ENCODE measurements around the gene CREG2. TPM values are rescaled to one million over a fixed set of nuclear protein-coding genes. Genes with fewer than 3 reads are reported as not detected.

Gene CREG2
- total RNA-seq, 1 experiment from 2014 or later: 0.21 TPM

DNA sequence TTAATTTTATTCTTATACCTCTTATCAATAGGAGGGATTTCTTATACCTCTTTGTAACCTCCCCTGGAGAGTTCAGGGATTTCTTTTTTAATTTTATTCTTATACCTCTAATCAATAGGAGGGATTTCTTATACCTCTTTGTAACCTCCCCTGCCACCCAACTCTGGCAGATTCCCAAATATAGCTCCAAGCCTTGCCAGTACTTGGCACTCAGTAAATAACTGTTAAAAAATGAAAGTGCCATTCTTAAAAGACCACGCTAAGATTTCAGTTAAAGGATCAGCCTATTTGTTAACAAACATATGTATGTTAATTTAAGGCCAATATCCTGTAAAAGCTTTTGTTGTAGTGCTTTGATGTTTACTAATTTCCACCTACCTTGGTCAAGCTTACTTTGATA lies 83.6 kb downstream of the CREG2 start:
- POLR2A ChIA-PET: interaction anchor here (0.7 kb wide), 1 partner anchor 194 kb away, joined by 4 read pairs; no protein-coding TSS in a partner anchor
- Histone ChIP-seq H3K4me1 (ENCODE audit: control insufficient read depth, insufficient read depth, low read length) (peaks cover 14% of the 10 kb centered on the region), H3K4me3 (ENCODE audit: low read depth in 2 of 2, low read length in 2 of 2) (no peak overlapping the region), H3K27me3 (ENCODE audit: control insufficient read depth, insufficient read depth, low read length) (no peaks in the 10 kb centered on the region), H3K36me3 (ENCODE audit: control insufficient read depth, insufficient read depth, low read length) (no peaks in the 10 kb centered on the region; the same call in 1 of the 2 replicates), H3K27ac (ENCODE audit: low read length) (no peak overlapping the region), H3K9me3 (ENCODE audit: control insufficient read depth, insufficient read depth, low read depth, low read length) (no peaks in the 10 kb centered on the region)
- TF ChIP-seq POLR2AphosphoS5 (IDR thresholded peaks at IDR 0.05; ENCODE audit: low read depth, low read length) (no peak), SIN3A (IDR thresholded peaks at IDR 0.05; ENCODE audit: borderline replicate concordance, insufficient read depth, low read depth, low read length) (no peak), TCF7L2 (IDR thresholded peaks at IDR 0.05; ENCODE audit: low read depth, low read length) (no peak)
- TF ChIP-seq, protein P1, sequence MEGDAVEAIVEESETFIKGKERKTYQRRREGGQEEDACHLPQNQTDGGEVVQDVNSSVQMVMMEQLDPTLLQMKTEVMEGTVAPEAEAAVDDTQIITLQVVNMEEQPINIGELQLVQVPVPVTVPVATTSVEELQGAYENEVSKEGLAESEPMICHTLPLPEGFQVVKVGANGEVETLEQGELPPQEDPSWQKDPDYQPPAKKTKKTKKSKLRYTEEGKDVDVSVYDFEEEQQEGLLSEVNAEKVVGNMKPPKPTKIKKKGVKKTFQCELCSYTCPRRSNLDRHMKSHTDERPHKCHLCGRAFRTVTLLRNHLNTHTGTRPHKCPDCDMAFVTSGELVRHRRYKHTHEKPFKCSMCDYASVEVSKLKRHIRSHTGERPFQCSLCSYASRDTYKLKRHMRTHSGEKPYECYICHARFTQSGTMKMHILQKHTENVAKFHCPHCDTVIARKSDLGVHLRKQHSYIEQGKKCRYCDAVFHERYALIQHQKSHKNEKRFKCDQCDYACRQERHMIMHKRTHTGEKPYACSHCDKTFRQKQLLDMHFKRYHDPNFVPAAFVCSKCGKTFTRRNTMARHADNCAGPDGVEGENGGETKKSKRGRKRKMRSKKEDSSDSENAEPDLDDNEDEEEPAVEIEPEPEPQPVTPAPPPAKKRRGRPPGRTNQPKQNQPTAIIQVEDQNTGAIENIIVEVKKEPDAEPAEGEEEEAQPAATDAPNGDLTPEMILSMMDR (IDR thresholded peaks at IDR 0.05): no peak
- TF ChIP-seq, protein P2, sequence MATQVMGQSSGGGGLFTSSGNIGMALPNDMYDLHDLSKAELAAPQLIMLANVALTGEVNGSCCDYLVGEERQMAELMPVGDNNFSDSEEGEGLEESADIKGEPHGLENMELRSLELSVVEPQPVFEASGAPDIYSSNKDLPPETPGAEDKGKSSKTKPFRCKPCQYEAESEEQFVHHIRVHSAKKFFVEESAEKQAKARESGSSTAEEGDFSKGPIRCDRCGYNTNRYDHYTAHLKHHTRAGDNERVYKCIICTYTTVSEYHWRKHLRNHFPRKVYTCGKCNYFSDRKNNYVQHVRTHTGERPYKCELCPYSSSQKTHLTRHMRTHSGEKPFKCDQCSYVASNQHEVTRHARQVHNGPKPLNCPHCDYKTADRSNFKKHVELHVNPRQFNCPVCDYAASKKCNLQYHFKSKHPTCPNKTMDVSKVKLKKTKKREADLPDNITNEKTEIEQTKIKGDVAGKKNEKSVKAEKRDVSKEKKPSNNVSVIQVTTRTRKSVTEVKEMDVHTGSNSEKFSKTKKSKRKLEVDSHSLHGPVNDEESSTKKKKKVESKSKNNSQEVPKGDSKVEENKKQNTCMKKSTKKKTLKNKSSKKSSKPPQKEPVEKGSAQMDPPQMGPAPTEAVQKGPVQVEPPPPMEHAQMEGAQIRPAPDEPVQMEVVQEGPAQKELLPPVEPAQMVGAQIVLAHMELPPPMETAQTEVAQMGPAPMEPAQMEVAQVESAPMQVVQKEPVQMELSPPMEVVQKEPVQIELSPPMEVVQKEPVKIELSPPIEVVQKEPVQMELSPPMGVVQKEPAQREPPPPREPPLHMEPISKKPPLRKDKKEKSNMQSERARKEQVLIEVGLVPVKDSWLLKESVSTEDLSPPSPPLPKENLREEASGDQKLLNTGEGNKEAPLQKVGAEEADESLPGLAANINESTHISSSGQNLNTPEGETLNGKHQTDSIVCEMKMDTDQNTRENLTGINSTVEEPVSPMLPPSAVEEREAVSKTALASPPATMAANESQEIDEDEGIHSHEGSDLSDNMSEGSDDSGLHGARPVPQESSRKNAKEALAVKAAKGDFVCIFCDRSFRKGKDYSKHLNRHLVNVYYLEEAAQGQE (IDR thresholded peaks at IDR 0.05; ENCODE audit: insufficient read depth in 1 of 2, low read depth in 2 of 2, low read length in 1 of 2): no peak
- no TSS peak for BruUV-seq (replicated peaks)
- DNase-seq (ENCODE audit: low read depth, low spot score): no peak
- in situ Hi-C loops (cut with HindIII; ENCODE audit: low pct_unique_long_range_greater_than_20kb, low sequenced_read_pairs) (no loop called here), intact Hi-C loops (cut with micrococcal nuclease; ENCODE audit: unreplicated experiment) (no loop called here)
- no peak for ATAC-seq
- CTCF ChIA-PET: no interaction called here

DNA sequence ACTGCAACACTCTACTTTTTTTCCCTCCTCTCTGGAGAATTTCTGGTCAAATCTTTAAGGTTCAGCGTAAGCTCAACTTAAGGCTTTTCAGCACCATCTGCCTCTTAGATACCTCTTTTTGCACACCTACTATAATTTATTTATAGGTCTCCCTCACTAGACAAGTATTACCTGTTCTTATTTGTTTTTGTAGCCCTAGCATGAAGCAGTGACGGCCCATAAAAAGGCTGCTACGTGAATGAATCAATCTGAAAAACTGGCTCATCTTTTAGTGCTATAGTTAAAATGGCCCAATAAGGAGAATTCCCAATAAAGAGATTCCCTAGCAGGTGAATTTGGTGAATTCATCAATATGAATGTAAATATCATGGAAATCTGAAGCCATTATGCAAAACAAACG lies 85.3 kb downstream of the CREG2 start:
- ATAC-seq (no peak), DNase-seq (ENCODE audit: low read depth, low spot score) (no peak)
- ChIA-PET CTCF (no interaction called here), POLR2A (no interaction called here)
- BruUV-seq (replicated peaks): no TSS peak
- in situ Hi-C loops (cut with HindIII; ENCODE audit: low pct_unique_long_range_greater_than_20kb, low sequenced_read_pairs): no loop called here
- no peaks in the 10 kb centered on the region for H3K36me3 ChIP-seq (ENCODE audit: control insufficient read depth, insufficient read depth, low read length)
- no peak overlapping the region for H3K4me3 ChIP-seq (ENCODE audit: low read depth in 2 of 2, low read length in 2 of 2)
- H3K9me3 ChIP-seq (ENCODE audit: control insufficient read depth, insufficient read depth, low read depth, low read length): no peaks in the 10 kb centered on the region
- H3K27me3 ChIP-seq (ENCODE audit: control insufficient read depth, insufficient read depth, low read length): no peaks in the 10 kb centered on the region
- intact Hi-C loops (cut with micrococcal nuclease; ENCODE audit: unreplicated experiment): no loop called here
- no peak overlapping the region for H3K27ac ChIP-seq (ENCODE audit: low read length)
- no peak for TF ChIP-seq TCF7L2 (IDR thresholded peaks at IDR 0.05; ENCODE audit: low read depth, low read length)
- TF ChIP-seq SIN3A (IDR thresholded peaks at IDR 0.05; ENCODE audit: borderline replicate concordance, insufficient read depth, low read depth, low read length): no peak
- TF ChIP-seq POLR2AphosphoS5 (IDR thresholded peaks at IDR 0.05; ENCODE audit: low read depth, low read length): no peak
- TF ChIP-seq, protein P2 (IDR thresholded peaks at IDR 0.05; ENCODE audit: insufficient read depth in 1 of 2, low read depth in 2 of 2, low read length in 1 of 2): no peak
- TF ChIP-seq, protein P1 (IDR thresholded peaks at IDR 0.05): no peak
- peaks cover 14% of the 10 kb centered on the region for H3K4me1 ChIP-seq (ENCODE audit: control insufficient read depth, insufficient read depth, low read length)
